K562 (cell line): Measurements from ENCODE around the gene NEFH. TPM values are rescaled to one million over a fixed set of nuclear protein-coding genes. Genes with fewer than 3 reads are reported as not detected.

ENCODE experiments used
- CHAMP1 ChIP-seq: fragments of 450-650 bp; IDR thresholded peaks from 2 replicates; pipeline ENCODE4 v1.6.1; 2016; ENCODE audit warnings: mild to moderate bottlenecking
- FOXJ3 ChIP-seq: sonication (generic); formaldehyde crosslinking; IDR thresholded peaks from 2 replicates; pipeline ENCODE4 v1.4.0; 2020; ENCODE audit warnings: mild to moderate bottlenecking, missing genetic modification reagents
- PURB ChIP-seq: sonication (generic); formaldehyde crosslinking; IDR thresholded peaks from 2 replicates; pipeline ENCODE4 v1.9.0; 2021; ENCODE audit warnings: low read depth, mild to moderate bottlenecking, missing genetic modification reagents
- RAD21 ChIP-seq, 2 experiments: fragments of 250-450 bp in 1 of 2; fragments of 450-650 bp in 1 of 2; sonication (Bioruptor Pico) in 1 of 2; formaldehyde crosslinking in 1 of 2; IDR thresholded peaks in 1 of 2; conservative IDR thresholded peaks in 1 of 2; 2 replicates each; pipeline versions ENCODE4 v1.4.0 to v1.8.0; 2020 to 2022; ENCODE audit warnings: mild to moderate bottlenecking in 2 of 2, moderate library complexity in 1 of 2
- ZBTB7A ChIP-seq: IDR thresholded peaks from 2 replicates; pipeline ENCODE4 v1.6.1; 2011; ENCODE audit warnings: low read depth, mild to moderate bottlenecking, low read length, moderate library complexity, borderline replicate concordance; ENCODE audit not compliant: control insufficient read depth
- ZNF695 ChIP-seq: fragments of 450-650 bp; formaldehyde crosslinking; IDR thresholded peaks from 2 replicates; pipeline ENCODE4 v1.4.0; 2020; ENCODE audit warnings: mild to moderate bottlenecking, moderate library complexity
- polyA plus RNA-seq, 8 experiments: library from polyadenylated mRNA; depleted of rRNA in 4 of 8; stranded (reverse) in 5 of 8; unstranded in 3 of 8; fragments of >200 nt; fragmentation: Nextera tagmentation in 2 of 8; fragmentation: Illumina TruSeq in 1 of 8; extraction: Ambion mirVana in 2 of 8; extraction: Trizol in 1 of 8; gene quantifications; 2 replicates each; pipeline versions ENCODE4 v1.2.1 to v1.2.3, GENCODE V29; 2011 to 2014; ENCODE audit warnings: inconsistent platforms in 1 of 8, missing spikeins in 1 of 8
- total RNA-seq, 7 experiments: library from RNA; depleted of rRNA in 6 of 7; stranded (reverse); fragments of >200 nt in 6 of 7; fragmentation: Illumina TruSeq in 2 of 7; extraction: Trizol in 2 of 7; gene quantifications; 2 replicates each; pipeline versions ENCODE4 v1.2.1 to v1.2.3, GENCODE V29; 2011 to 2021; ENCODE audit warnings: low replicate concordance in 1 of 7
- TF ChIP-seq, protein P1 (sequence below): fragments of 250-450 bp; sonication (Bioruptor Pico); IDR thresholded peaks from 2 replicates; pipeline ENCODE4 v1.5.0; 2022; ENCODE audit warnings: mild to moderate bottlenecking

The NEFH gene
- total and polyA plus RNA-seq, 9 of the 15 experiments (the other 6 are each of a cell fraction or from before 2014, with no cell fraction given), result 2.3 to 26.9 (median 10.8) TPM

DNA sequence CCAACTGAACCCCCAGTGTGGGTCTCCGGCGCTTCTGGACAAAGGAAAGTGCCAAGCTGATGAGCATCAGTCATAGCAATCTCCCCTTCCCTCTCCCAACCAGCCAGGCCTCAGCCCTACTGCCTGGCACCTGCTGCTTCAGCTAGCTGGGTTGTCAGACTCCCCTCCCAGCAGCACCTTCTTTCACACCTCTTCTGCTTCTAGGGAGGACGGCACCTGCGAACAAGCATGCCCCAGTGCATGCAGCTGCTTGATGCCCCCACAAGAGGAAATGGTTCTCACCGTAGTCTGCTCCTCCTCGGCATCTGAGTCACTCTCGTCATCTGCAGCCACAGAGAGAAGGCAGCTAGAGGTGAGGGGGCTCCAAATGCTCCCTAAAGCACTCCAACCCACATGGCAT lies 48.1 kb downstream of the NEFH start (continued):
- TF ChIP-seq, protein P1, sequence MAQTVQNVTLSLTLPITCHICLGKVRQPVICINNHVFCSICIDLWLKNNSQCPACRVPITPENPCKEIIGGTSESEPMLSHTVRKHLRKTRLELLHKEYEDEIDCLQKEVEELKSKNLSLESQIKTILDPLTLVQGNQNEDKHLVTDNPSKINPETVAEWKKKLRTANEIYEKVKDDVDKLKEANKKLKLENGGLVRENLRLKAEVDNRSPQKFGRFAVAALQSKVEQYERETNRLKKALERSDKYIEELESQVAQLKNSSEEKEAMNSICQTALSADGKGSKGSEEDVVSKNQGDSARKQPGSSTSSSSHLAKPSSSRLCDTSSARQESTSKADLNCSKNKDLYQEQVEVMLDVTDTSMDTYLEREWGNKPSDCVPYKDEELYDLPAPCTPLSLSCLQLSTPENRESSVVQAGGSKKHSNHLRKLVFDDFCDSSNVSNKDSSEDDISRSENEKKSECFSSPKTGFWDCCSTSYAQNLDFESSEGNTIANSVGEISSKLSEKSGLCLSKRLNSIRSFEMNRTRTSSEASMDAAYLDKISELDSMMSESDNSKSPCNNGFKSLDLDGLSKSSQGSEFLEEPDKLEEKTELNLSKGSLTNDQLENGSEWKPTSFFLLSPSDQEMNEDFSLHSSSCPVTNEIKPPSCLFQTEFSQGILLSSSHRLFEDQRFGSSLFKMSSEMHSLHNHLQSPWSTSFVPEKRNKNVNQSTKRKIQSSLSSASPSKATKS (CRISPR knock-in tag), result no peak
- TF ChIP-seq PURB (CRISPR knock-in tag) (no peak), CHAMP1 (no peak), RAD21 (CRISPR knock-in tag; conservative IDR thresholded peaks at IDR 0.05 in 1 of 2, IDR thresholded peaks at IDR 0.05 in 1 of 2) (no peak), ZNF695 (CRISPR knock-in tag) (no peak), FOXJ3 (no peak), ZBTB7A (no peak)
